Measurements from ENCODE around the gene HRH2.

DNA sequence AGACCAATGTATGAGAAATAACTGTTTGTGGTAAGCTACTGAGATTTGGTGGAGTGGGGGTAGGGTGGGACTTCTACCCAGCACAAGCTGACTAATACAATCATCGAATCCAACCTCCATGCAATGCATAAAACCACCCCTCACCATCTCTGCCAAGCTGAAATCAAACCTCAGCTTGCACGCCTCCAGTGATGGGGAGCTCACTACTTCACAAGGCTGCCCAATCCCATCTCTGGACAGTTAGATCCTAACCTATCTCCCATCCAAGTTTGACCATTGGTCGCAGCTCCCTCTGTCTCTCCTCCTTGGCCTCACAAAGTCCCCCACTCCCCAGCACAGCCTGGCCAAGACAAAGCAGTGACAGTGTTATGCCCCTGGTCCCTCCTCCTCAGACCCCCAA lies 47.0 kb upstream of the HRH2 start:
- TF ChIP-seq TAF1 (IDR thresholded peaks at IDR 0.05; ENCODE audit: borderline replicate concordance, insufficient read depth, low read length) (no peak), SIN3A (IDR thresholded peaks at IDR 0.05; ENCODE audit: borderline replicate concordance, insufficient read depth, low read length) (no peak), POLR2AphosphoS5 (IDR thresholded peaks at IDR 0.05; ENCODE audit: low read depth, low read length) (no peak)
